ENCODE data around the gene GIN1. TPM values are rescaled to one million over a fixed set of nuclear protein-coding genes. Genes with fewer than 3 reads are reported as not detected.
"Not testable (repeated sequence)": the region's sequence is repeated elsewhere in the genome, so short reads cannot be mapped to it uniquely, and the experiment has no call there.

GIN1 gene
- polyA plus RNA-seq, 1 donor: 7.3 TPM

GRCh38 chr5:103090791-103091190 lies 29.1 kb downstream of the GIN1 start:
- Histone ChIP-seq H3K4me1 (ENCODE audit: control insufficient read depth, insufficient read depth, low read length) (no peaks in the 10 kb centered on the region), H3K4me3 (ENCODE audit: low read length) (no peak overlapping the region), H3K27me3 (ENCODE audit: control insufficient read depth, insufficient read depth, low read length) (no peaks in the 10 kb centered on the region), H3K9me3 (ENCODE audit: control insufficient read depth, low read depth, low read length) (peaks cover 3% of the 10 kb centered on the region), H3K36me3 (ENCODE audit: control insufficient read depth, insufficient read depth, low read length) (peaks cover 20% of the 10 kb centered on the region), H3K27ac (ENCODE audit: low read length) (no peak overlapping the region)
- DNase-seq: no peak
- WGBS (ENCODE audit: insufficient coverage, low lambda C conversion rate): no CpG with 5 or more reads among the region's 1 CpG

GRCh38 chr5:103089272-103089671 lies 30.7 kb downstream of the GIN1 start:
- no peak for DNase-seq
- Histone ChIP-seq H3K27ac (ENCODE audit: low read length) (no peak overlapping the region), H3K4me3 (ENCODE audit: low read length) (no peak overlapping the region), H3K36me3 (ENCODE audit: control insufficient read depth, insufficient read depth, low read length) (peaks cover 23% of the 10 kb centered on the region), H3K27me3 (ENCODE audit: control insufficient read depth, insufficient read depth, low read length) (no peaks in the 10 kb centered on the region), H3K9me3 (ENCODE audit: control insufficient read depth, low read depth, low read length) (peaks cover 9% of the 10 kb centered on the region), H3K4me1 (ENCODE audit: control insufficient read depth, insufficient read depth, low read length) (no peaks in the 10 kb centered on the region)
- no CpG with 5 or more reads among the region's 1 CpG for WGBS (ENCODE audit: insufficient coverage, low lambda C conversion rate)

DNA sequence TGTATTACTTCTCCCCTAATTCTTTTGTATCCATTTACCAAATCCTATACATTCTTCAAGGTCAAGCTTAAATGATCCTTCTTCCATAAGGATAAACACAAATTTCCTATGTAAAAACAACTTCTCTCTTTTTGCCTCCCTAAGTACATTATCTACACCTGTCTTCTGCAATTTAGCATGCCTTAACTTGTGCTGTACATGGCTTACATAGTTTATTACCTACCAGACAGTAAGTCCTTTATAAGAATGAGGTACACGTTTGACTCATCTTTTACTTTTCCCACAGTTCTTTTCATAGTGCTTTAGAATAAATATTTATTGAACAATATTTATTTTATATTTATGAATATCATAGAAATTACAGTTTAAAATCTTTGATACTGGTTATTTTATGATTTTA lies 33.4 kb downstream of the GIN1 start:
- H3K9me3 ChIP-seq (ENCODE audit: control insufficient read depth, low read depth, low read length): peaks cover 20% of the 10 kb centered on the region
- no peak overlapping the region for H3K4me3 ChIP-seq (ENCODE audit: low read length)
- no CpG with 5 or more reads among the region's 1 CpG for WGBS (ENCODE audit: insufficient coverage, low lambda C conversion rate)
- H3K27ac ChIP-seq (ENCODE audit: low read length): no peak overlapping the region
- peaks cover 19% of the 10 kb centered on the region for H3K36me3 ChIP-seq (ENCODE audit: control insufficient read depth, insufficient read depth, low read length)
- H3K4me1 ChIP-seq (ENCODE audit: control insufficient read depth, insufficient read depth, low read length): no peaks in the 10 kb centered on the region
- no peak for DNase-seq
- no peaks in the 10 kb centered on the region for H3K27me3 ChIP-seq (ENCODE audit: control insufficient read depth, insufficient read depth, low read length)

GRCh38 chr5:103079796-103080195 lies 40.1 kb downstream of the GIN1 start:
- peaks cover 22% of the 10 kb centered on the region for H3K9me3 ChIP-seq (ENCODE audit: control insufficient read depth, low read depth, low read length)
- peaks cover 4% of the 10 kb centered on the region for H3K36me3 ChIP-seq (ENCODE audit: control insufficient read depth, insufficient read depth, low read length)
- no peak overlapping the region for H3K27ac ChIP-seq (ENCODE audit: low read length)
- H3K4me3 ChIP-seq (ENCODE audit: low read length): no peak overlapping the region
- no peaks in the 10 kb centered on the region for H3K27me3 ChIP-seq (ENCODE audit: control insufficient read depth, insufficient read depth, low read length)
- H3K4me1 ChIP-seq (ENCODE audit: control insufficient read depth, insufficient read depth, low read length): no peaks in the 10 kb centered on the region
- WGBS (ENCODE audit: insufficient coverage, low lambda C conversion rate): no CpG with 5 or more reads among the region's 4 CpGs
- DNase-seq: no peak

GRCh38 chr5:103075442-103075841 lies 44.5 kb downstream of the GIN1 start:
- WGBS (ENCODE audit: insufficient coverage, low lambda C conversion rate): no CpG with 5 or more reads among the region's 4 CpGs
- H3K27ac ChIP-seq (ENCODE audit: low read length): no peak overlapping the region
- H3K4me3 ChIP-seq (ENCODE audit: low read length): no peak overlapping the region
- H3K4me1 ChIP-seq (ENCODE audit: control insufficient read depth, insufficient read depth, low read length): no peaks in the 10 kb centered on the region
- H3K27me3 ChIP-seq (ENCODE audit: control insufficient read depth, insufficient read depth, low read length): no peaks in the 10 kb centered on the region
- H3K36me3 ChIP-seq (ENCODE audit: control insufficient read depth, insufficient read depth, low read length): no peaks in the 10 kb centered on the region
- DNase-seq: no peak
- peaks cover 7% of the 10 kb centered on the region for H3K9me3 ChIP-seq (ENCODE audit: control insufficient read depth, low read depth, low read length)

- H3K36me3 ChIP-seq (ENCODE audit: control insufficient read depth, insufficient read depth, low read length); H3K4me1 ChIP-seq (ENCODE audit: control insufficient read depth, insufficient read depth, low read length); DNase-seq; H3K27me3 ChIP-seq (ENCODE audit: control insufficient read depth, insufficient read depth, low read length); H3K9me3 ChIP-seq (ENCODE audit: control insufficient read depth, low read depth, low read length); H3K4me3 ChIP-seq (ENCODE audit: low read length); H3K27ac ChIP-seq (ENCODE audit: low read length): not testable (repeated sequence)
- no CpG with 5 or more reads among the region's 4 CpGs for WGBS (ENCODE audit: insufficient coverage, low lambda C conversion rate)
Measured at GRCh38 chr5:103073500-103073899, 46.4 kb downstream of the GIN1 start.

DNA sequence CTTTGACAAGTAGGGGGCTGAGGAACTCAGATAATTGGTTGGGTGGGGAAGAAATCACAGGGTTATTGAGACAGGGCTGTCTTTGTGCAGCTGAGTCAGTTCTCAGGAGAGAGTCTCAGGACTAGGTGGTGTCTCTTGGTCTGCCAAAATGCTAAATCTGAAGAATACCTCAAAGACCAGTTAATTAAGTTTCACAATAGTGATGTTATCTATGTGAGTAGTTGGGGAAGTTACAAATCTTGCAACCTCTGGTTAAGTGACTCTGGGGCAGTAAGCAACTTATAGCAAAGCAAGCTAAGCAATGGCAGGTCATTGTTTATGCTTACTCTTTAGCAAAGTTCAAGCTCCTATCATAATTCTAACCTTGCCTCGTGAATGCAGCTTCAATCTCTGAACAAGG lies 53.6 kb downstream of the GIN1 start:
- H3K4me3 ChIP-seq (ENCODE audit: low read length): no peak overlapping the region
- no peaks in the 10 kb centered on the region for H3K36me3 ChIP-seq (ENCODE audit: control insufficient read depth, insufficient read depth, low read length)
- no peak for DNase-seq
- no peaks in the 10 kb centered on the region for H3K4me1 ChIP-seq (ENCODE audit: control insufficient read depth, insufficient read depth, low read length)
- no peaks in the 10 kb centered on the region for H3K9me3 ChIP-seq (ENCODE audit: control insufficient read depth, low read depth, low read length)
- no peak overlapping the region for H3K27ac ChIP-seq (ENCODE audit: low read length)
- no CpG with 5 or more reads among the region's 1 CpG for WGBS (ENCODE audit: insufficient coverage, low lambda C conversion rate)
- H3K27me3 ChIP-seq (ENCODE audit: control insufficient read depth, insufficient read depth, low read length): no peaks in the 10 kb centered on the region

DNA sequence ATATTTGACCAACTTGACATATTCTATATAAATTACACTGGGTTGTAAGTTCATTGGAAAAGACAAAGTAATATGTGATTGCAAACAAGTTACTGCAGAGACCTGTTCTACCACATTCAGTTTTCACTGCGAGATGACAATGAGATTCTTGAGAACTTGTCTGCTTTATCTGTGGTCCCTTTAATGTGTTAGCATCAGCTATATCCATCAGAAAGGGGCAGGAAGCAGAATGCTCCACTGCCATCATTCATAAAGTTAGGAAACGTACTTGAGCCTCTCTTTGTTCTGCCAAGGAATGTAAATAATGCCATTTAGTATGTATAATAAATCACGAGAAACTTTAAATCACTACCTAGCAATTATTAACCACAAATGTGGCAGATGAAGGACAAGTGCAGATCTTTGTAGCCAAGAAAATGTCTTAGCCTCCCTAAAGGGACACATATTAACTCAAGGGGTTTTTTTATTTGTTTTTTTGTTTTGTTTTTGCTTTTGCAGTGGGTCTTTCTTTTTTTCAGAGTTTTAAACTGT lies 59.4 kb downstream of the GIN1 start:
- Histone ChIP-seq H3K4me3 (ENCODE audit: low read length) (no peak overlapping the region), H3K27me3 (ENCODE audit: control insufficient read depth, insufficient read depth, low read length) (no peaks in the 10 kb centered on the region), H3K9me3 (ENCODE audit: control insufficient read depth, low read depth, low read length) (no peaks in the 10 kb centered on the region), H3K27ac (ENCODE audit: low read length) (no peak overlapping the region), H3K4me1 (ENCODE audit: control insufficient read depth, insufficient read depth, low read length) (no peaks in the 10 kb centered on the region), H3K36me3 (ENCODE audit: control insufficient read depth, insufficient read depth, low read length) (no peaks in the 10 kb centered on the region)
- no CpG with 5 or more reads among the region's 3 CpGs for WGBS (ENCODE audit: insufficient coverage, low lambda C conversion rate)
- peak in 1 of 2 donors; percentile 52 for DNase-seq

- Histone ChIP-seq H3K27me3 (ENCODE audit: control insufficient read depth, insufficient read depth, low read length) (no peaks in the 10 kb centered on the region), H3K4me1 (ENCODE audit: control insufficient read depth, insufficient read depth, low read length) (no peaks in the 10 kb centered on the region), H3K36me3 (ENCODE audit: control insufficient read depth, insufficient read depth, low read length) (no peaks in the 10 kb centered on the region), H3K27ac (ENCODE audit: low read length) (no peak overlapping the region), H3K9me3 (ENCODE audit: control insufficient read depth, low read depth, low read length) (no peaks in the 10 kb centered on the region), H3K4me3 (ENCODE audit: low read length) (no peak overlapping the region)
- no peak for DNase-seq
- WGBS (ENCODE audit: insufficient coverage, low lambda C conversion rate): no CpG with 5 or more reads among the region's 3 CpGs
Measured at GRCh38 chr5:103059525-103059924, 60.4 kb downstream of the GIN1 start.

GRCh38 chr5:103057208-103058130 lies 62.5 kb downstream of the GIN1 start:
- WGBS (ENCODE audit: insufficient coverage, low lambda C conversion rate): 100% methylated on average over 1 of the region's 7 CpGs
- Histone ChIP-seq H3K9me3 (ENCODE audit: control insufficient read depth, low read depth, low read length) (no peaks in the 10 kb centered on the region), H3K4me1 (ENCODE audit: control insufficient read depth, insufficient read depth, low read length) (no peaks in the 10 kb centered on the region), H3K4me3 (ENCODE audit: low read length) (no peak overlapping the region), H3K27ac (ENCODE audit: low read length) (peak overlapping the region; percentile 26), H3K36me3 (ENCODE audit: control insufficient read depth, insufficient read depth, low read length) (no peaks in the 10 kb centered on the region), H3K27me3 (ENCODE audit: control insufficient read depth, insufficient read depth, low read length) (no peaks in the 10 kb centered on the region)
- DNase-seq: peak; percentile 56 to 64

DNA sequence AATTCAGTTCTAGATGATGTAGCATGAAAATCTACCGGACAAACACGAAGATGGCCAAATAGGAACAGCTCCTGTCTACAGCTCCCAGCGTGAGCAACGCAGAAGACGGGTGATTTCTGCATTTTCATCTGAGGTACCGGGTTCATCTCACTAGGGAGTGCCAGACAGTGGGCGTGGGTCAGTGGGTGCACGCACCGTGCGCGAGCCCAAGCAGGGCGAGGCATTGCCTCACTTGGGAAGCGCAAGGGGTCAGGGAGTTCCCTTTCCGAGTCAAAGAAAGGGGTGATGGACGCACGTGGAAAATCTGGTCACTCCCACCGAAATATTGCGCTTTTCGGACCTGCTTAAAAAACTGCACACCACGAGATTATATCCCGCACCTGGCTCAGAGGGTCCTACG lies 73.2 kb downstream of the GIN1 start:
- not testable (repeated sequence) for DNase-seq
- no CpG with 5 or more reads among the region's 22 CpGs for WGBS (ENCODE audit: insufficient coverage, low lambda C conversion rate)

More for the DNA sequence above, 73.2 kb downstream of the GIN1 start:
- not testable (repeated sequence) for H3K36me3 ChIP-seq (ENCODE audit: control insufficient read depth, insufficient read depth, low read length); H3K27ac ChIP-seq (ENCODE audit: low read length); H3K27me3 ChIP-seq (ENCODE audit: control insufficient read depth, insufficient read depth, low read length); H3K4me3 ChIP-seq (ENCODE audit: low read length); H3K9me3 ChIP-seq (ENCODE audit: control insufficient read depth, low read depth, low read length); H3K4me1 ChIP-seq (ENCODE audit: control insufficient read depth, insufficient read depth, low read length)

All from large intestine (tissue), 3 donors.